GM19397 (cell line): ENCODE measurements around the gene SEMA7A.

Experiments
- ATAC-seq: cut with Tn5 transposase; IDR thresholded peaks from one replicate; pipeline ENCODE4 v1.9.1; 2021; ENCODE audit warnings: mild to moderate bottlenecking, moderate library complexity; ENCODE audit not compliant: unreplicated experiment

SEMA7A gene

DNA sequence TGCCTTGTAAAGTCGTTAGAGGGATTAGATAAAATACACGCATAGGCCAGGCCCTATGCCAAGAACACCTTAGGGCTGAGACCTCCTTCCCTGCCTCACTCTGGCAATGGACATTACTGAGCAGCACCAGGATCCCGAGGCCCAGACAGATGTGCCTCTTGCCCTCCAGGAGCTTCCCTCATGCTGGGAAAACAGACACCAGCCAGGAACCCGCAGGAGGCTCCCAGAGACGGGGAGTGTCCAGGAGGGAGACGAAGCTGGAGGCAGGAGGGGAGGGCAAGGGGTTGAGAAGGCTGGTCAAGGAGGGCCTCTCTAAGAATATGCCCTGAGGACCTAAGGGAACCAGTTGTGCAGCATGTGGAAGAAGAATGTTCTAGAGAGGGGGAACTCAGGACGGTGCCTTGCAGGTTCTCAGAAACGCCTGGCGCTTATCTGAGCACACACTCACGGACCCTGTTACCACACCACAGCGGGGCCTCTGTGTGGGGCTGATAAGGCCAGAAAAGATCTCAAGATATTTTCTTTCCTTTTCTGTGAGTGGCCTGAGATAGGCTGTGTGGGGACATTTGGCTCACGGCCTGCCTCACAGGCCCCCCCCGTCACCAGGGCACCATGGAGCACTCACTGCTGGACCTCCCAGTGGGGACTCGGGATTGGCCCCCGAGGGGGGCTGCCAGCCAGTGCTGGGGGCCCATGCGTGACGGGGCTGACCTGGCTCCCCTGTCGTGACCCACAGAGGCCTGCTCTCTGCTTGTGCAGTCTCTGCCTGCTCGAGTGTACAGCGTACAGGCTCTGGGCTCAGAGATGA, 44.3 kb downstream of the SEMA7A start:
- ATAC-seq, result no peak

DNA sequence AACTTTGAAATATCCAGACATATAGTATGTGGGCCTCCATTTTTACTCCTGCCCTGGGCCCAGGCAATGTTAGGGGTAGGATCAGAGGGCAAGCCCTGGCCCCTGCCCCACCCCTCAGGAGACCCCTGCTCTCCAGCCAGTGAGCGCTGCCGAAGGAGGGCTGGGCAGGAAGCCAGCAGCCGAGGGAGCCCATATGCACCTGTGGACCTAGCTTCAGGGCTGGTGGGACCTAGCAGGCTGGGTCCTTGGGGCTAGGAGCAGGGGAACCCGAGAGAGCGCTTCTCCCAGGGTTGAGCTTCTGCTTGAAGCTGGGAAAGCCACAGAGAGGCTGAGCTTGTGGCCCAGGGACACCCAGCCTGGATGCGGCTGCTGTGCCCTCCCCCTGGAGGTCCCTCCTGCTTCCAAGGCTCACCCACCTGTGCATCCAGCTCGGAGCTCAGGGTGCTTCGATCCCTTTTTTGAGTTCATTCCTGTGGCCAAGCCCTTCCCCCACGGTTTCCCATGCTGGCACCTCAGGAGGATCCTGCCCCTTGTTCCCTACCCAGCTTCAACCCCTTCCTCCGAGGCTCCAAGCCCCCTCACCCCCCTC, 45.3 kb downstream of the SEMA7A start:
- ATAC-seq, result no peak

DNA sequence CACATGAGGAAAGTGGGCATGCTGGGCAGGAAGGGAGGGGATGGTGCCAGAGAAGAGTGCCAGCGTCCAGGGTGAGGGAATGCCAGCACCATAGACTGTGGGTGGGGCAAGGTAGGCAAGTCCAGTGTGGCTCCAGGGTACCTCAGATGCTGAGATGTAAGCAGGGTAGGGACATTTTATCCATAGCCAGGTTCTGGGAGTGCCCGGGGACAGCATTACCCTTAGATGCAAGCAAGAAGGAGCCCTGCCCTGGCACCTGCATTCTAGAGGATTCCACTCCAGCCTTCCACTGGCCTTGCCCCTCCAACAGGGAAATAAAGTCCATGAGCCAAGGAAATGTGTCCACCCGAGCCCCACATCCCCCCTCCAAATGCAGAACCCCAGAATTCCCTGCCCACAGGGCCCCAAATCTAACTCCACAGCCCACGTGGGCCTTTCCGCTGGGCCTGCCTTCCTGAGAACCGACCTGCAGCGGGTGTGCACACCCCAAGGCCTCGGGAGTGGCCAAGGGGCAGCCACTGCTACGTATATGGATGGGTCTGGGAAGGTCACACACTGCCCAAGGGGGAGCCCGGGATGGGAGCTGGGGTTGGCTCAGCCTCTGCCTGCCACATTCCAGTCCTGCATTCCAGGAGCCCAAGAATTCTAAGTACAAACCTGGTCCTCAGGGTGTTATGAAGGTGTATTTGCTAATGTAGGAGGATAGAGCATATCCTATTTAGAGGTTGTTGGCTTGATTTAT, 46.0 kb downstream of the SEMA7A start:
- ATAC-seq, result no peak

DNA sequence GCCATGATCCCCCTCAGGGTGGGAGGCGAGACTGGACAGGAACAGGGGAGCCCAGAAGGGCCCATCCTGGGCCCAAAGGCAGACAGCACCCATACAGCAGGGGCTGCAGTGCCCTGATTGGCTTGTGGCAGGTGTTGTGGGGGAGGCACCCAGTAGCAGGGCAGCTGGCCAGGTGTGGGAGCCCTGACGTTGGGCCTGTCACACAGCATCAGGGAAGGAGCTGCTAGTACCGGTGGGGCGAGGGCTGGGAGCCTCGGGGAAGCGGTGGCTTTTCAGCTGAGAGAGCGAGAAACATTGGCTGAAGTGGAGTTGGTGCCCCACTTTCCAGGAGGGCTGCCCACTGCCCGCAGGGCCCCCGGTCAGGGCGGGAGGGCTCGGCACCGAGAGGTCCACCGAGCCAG, 46.6 kb downstream of the SEMA7A start:
- ATAC-seq, result no peak

DNA sequence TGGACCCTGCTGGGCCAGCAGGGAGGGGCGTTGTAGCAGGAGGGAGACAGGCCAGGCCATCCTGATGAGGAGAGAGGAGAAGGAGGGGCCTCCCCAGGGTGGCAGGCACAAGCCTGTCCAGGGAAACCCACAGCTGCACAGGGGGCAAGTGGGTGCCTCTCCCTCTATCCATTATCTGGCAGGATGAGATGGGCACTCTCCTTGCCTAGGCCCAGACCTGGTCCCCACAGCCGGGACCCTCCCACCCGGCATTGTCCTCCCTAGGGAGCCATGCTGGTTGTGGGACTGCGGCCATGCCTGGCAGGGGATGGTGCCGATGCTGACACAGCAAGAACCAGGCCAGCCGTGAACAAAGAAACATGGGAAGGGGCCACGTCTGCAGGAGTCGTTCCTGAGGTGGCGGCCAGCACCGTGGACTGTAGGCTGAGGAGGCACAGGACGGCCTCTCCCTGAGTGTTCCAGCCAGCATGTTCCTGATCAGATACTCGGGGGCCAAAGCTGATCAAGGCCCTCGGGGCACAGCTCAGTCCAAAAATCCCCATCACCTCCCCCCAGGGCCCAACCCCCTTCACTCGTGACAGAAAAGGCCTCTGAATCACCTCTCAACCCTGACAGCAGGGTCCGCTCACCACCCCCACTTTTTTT, 47.1 kb downstream of the SEMA7A start:
- no peak for ATAC-seq

DNA sequence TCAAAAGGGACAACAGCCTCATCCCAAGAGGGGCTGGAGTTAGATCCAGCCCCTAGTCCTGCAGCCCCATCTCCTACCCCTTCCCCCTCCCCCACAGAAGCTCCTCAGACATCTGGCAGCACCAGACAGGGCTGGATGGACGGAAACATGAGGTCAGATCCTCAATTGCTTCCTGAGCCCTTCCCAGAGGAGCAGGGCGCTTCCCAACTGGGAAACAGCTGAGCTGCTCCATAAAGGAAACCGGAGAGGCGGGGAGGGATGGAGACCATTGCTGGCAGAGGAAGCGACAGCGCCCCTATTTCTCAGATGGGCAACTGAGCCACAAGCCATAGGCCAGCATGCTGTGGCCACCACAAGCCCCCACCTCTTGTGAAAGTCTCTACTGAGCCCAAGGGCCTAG, 48.0 kb downstream of the SEMA7A start:
- ATAC-seq, result no peak

DNA sequence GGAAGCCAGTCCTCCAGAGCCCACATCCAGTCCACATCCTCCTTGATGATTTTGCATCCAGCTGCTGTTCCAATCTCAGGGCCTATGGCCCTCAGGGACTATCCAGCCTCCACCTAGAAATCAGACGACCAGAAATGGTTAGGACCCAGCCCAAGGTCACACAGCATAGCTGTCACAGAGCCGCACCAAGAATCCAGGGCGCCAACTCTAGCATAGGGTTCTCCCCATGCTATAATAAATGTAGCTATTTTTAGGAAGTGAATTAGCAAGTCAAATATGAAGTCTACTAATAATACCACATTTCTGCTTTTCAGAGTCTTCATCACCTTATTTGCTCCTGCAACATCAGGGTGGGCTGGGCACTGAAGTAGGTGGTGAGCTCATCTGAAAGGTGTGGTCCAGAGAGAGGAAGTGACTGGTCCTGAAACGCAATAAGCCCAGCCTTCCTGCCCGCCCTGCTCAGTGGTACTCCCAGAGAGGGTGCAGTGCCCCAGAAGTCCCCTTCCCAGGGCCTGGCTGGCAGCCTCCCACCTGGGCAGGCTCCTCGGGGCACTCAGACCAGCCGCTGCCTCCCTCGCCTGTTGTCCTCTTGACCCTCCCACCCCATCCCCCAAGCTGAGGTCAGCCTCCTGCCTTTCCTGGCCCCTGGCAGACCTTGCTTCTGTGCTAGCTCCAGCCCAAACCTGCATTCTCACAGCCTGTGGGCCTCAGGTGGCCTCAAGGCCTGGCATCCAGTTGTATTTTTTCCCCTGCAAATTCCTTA, 48.7 kb downstream of the SEMA7A start:
- peak; percentile 56 for ATAC-seq

DNA sequence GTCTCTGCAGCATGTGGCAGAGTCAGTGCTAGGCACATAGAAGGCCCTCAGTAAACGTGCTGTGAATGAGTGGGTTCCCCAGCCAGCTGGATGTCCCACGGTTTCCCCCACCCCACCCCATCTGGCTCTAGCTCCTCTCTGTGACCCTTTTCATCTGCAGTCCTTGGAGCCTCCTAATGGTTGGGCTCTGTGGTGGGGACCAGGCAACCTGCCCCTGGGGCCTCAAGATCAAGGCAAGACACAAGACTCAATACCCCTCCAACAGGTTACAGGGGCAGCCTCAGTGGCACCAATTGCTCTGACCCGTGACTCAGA, 49.2 kb downstream of the SEMA7A start:
- ATAC-seq, result no peak

DNA sequence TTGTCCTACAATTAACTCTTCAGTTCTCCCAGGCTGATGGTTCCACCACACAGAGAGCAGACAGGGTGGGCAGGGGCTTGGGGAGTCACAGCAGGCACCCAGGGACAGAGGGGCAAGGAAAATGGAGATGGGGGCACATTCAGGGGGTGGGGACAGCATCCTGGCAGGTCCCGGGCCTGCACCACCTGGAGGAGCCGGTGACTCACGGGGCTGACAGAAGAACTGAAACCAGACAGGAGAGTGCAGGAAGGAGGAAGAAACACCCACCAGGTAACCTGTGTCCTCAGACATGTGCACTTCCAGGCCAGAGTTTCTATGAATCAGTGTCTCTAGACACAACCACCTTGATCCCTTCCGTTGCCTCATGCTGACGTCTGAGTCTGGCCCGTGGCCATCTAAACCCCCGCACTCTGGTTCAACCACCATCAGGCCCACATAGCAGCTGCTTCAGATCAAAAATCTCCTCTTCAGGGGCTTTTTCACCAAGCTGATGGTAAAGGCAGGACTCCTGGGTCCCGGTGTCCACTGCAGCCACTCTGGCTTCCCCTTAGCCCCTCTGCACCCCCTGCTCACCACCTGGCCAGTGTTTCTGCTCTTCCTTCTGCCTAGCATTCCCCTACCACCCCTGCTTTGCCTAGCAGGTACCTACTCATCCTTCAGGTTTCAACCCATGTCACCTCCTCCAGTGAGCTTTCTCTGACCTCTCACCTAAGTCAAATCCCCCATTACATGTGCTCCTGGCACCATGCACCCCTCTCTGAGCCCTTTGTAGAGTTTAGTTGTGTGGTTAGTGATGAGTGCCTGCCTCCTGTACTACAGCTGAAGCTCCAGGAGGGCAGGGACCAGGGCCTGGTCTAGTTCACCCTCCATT, 49.8 kb downstream of the SEMA7A start:
- ATAC-seq, result no peak

DNA sequence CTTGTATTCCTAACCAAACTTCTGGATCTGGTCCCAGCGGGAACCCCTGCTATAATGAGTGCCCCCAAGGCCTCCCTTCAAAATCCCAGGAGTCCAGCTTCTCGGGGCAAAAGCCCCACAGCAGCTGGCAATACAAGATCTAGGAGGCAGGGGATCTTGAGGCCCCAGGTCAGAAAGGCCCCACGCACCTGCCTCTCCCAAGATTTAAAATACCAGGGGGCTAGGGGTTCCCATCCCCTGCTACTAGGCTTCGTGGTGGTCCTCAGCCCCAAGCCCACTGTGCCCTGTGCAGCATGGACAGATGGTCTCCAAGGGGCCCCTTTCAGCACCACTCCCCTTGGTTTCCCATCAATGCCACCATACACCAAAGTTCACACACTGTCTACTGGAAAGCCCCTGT, 50.5 kb downstream of the SEMA7A start:
- no peak for ATAC-seq

DNA sequence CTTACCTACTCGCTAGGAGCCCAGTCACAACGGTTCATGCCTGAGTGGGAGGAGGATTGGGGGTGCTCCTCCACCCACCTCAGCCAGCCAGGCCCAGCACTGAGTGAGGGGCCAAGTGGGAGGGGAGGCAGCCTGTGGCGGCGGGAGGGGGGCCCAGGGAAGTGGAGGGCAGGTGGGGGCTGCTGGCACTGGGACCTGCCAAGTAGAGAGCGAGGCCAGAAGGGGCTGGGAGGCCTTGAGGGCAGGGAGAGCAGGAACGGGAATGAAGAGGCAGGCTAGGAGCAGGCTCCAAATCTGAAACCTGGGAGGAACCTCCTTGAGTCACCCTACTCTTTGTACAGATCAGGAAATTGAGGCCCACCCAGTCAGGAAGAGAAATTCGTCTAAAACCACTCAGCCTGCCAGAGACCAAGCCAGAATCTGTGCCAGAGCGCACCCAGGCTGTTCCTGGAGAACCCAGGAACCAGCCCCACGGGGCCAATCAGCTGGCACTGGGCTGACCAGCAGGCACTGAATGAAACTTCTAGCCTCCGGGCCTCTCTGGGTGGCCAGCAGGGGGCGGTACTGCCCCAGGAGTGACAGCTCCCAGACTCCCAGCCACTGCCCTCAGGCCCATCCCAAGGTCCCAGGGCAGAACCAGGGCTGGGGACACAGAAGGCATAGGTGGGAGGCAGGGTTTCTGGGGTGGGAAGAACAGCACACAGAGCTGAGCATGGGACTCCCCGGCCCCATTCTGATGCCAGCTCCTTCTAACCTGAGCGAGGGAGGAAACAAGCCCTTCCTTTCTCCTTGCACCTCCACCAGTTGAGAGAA, 51.5 kb downstream of the SEMA7A start:
- ATAC-seq, result no peak

DNA sequence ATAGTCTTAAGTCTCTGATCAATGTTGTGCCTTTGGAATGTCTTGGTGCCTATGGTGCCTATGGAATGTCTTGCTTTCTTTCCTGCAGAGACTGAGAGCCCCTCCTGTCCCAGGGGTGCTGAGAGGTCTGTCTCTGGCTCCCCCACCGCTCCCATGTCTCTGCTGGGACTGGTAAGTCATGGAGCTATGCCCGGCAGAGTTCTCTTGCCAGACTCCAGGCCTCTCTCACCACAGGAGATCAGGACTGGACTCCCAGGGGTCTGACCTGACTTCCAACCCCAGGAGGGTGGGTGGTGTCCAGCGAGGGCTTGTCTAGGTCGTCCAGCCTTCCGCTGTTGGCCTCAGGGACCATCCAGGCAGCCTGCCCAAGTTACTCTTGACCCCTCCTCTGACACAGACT, 52.3 kb downstream of the SEMA7A start:
- no peak for ATAC-seq

DNA sequence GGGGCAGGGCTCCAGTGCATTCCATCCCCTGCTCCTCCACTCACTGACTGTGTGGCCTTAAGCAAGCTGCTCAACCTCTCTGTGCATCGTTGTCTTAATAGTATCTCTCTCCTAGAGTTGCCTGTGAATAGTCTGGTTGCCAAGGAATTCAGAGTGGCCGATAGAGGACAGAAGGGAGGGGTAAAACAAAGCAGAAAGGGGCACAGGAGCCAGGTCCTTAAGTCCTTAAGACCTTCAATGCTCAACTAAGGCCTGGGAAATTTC, 52.6 kb downstream of the SEMA7A start:
- ATAC-seq, result no peak

DNA sequence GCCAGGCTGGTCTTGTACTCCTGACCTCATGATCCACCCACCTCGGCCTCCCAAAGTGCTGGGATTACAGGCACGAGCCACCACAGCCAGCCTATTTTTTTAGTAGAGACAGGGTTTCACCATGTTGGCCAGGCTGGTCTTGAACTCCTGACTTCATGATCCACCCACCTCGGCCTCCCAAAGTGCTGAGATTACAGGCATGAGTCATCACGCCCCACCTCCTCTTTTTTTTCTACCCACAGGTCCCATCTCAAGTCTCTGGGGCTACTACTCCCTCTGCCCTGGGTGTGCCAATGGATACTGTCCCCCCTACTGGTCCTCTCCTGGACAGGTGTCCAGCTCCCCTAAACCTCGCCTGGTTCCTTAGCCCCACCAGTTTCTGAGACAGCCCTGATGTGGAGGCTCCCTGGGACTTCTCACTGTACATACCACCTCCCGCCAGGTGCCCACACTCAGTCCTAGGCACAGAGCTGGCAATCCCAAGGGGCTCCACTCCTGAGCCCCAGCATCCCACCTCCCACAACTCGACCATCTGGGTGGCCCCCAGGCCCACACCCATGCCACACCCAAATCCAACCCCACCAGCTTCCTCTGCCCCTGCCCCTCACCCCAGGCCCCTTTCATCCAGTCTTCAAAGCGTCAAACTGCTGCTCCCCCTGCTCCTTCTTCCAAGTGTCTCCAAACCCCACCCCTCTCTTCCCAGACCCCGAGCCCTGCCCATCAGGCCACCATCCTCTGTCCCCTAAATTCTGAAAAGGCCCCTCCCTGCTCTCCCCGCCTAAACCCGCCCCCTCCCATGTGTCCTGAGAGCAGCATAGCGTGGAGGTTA, 53.2 kb downstream of the SEMA7A start:
- no peak for ATAC-seq

DNA sequence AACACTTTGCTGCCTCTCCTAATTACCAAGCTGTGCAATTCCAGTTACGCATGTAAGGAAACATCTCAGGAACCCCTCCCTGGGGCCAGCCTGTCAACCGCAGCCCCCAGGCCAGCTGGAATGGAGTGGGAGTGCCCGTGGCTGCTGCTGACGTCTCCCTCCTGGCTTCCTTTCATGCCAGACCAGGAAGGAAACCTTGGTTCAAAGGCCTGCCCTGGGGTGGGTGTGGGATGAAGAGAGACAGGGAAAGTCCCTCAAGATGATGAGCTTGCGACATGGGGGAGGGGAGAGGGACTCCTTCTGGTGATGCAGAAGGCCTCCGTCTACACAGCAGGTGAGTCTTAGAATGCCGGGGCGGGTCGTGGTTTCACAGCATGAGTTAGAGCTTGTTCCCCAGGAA, 54.9 kb downstream of the SEMA7A start:
- no peak for ATAC-seq

DNA sequence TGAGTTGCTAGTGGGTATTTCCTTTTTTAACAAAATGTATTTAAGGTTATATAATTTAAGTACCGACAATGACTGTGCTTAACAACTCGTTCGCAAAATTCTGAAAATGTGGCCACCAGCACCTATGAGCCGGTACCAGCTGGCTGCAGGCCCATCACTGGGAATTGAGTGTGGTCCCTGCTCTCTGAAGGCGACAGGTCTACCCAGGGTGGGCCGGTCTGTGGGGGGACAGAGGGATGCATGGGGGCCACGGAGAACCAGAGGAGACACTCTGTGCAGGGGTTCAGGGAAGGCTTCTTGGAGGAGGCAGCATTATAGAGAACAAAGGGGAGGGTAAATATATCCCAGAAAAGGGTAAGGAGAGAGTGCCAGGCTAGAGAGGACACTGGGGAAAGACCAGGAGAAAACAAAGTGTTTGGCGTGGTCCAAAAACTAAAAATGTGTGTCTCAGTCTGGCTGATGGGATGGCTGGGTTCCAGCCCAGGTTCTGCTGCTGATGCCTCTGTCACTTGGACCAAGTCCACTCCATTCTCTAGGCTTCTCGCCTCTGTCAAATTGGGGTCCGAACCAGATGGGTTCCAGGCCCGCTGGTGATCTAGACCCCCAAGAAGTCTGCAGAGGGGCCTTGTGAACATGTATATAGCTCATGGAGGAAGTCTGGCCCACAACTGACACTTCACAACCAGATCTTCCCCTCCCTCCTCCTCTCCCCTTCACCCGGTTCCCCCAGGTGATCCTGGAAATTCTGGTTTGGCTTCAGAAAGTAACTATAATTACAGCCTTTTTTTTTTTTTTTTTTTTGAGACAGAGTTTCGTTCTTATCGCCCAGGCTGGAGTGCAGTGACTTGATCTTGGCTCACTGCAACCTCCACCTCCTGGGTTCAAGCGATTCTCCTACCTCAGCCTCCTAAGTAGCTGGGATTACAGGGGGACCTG, 55.7 kb downstream of the SEMA7A start:
- no peak for ATAC-seq

DNA sequence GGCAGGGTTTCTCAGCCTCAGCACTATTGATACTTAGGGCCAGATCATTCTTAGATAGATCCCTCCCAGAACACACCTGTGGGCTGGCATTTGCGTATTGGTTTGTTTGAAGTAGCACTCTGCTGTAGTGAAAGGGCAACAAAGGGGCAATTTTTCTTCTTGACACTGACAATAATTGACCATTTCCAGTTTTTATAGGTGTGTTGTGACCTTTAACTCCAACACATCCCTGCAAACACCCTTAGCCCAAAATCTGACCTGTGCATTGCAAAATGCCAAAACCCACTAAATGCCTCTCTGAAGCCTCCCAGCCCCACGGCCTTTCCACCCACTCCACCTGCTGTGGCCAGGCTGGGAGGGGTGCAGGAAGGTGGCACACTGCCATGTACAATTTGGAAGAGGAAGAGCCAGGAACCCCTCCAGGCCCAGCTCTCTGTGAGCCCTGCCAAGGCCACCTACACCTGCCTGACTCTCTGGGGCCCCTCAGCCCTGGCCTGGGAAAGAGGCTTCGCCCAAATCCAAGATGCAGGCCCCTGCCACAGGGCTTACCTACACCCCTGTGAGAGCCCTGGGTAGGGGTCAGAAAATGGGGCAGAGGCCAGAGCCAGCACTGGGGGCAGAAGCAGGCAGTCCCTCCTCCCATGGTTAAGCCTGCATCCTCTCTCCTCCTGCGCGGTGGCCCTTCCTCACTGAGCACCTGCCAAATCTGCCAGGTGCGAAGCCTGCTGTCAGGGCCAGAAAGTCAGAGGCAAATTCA, 56.8 kb downstream of the SEMA7A start:
- no peak for ATAC-seq
